GM21717 (cell line): ENCODE data around the gene NLK.
"Not testable (repeated sequence)": the region's sequence is repeated elsewhere in the genome, so short reads cannot be mapped to it uniquely, and the experiment has no call there.

ENCODE experiments used
- ATAC-seq: cut with Tn5 transposase; IDR thresholded peaks from one replicate; pipeline ENCODE4 v1.9.1; 2021; ENCODE audit warnings: mild to moderate bottlenecking, moderate library complexity; ENCODE audit not compliant: unreplicated experiment

Gene NLK

GRCh38 chr17:28187931-28188330, 145.5 kb downstream of the NLK start:
- no peak for ATAC-seq

- ATAC-seq, result no peak
Measured at GRCh38 chr17:28188841-28189263, 146.4 kb downstream of the NLK start.

- ATAC-seq, result no peak
Measured at GRCh38 chr17:28189667-28190066, 147.2 kb downstream of the NLK start.

GRCh38 chr17:28191018-28191417, 148.5 kb downstream of the NLK start:
- no peak for ATAC-seq

- ATAC-seq, result no peak
Measured at GRCh38 chr17:28193241-28193640, 150.8 kb downstream of the NLK start.

GRCh38 chr17:28194382-28194781, 151.9 kb downstream of the NLK start:
- ATAC-seq, result no peak

GRCh38 chr17:28196636-28197035, 154.2 kb downstream of the NLK start:
- ATAC-seq, result no peak

GRCh38 chr17:28199115-28199514, 156.6 kb downstream of the NLK start:
- ATAC-seq, result no peak

GRCh38 chr17:28199728-28200127, 157.3 kb downstream of the NLK start:
- no peak for ATAC-seq

GRCh38 chr17:28201315-28201714, 158.8 kb downstream of the NLK start:
- no peak for ATAC-seq

GRCh38 chr17:28204244-28204643, 161.8 kb downstream of the NLK start:
- ATAC-seq, result no peak

GRCh38 chr17:28204751-28205150, 162.3 kb downstream of the NLK start:
- no peak for ATAC-seq

GRCh38 chr17:28206292-28206691, 163.8 kb downstream of the NLK start:
- ATAC-seq, result no peak

- ATAC-seq, result no peak
Measured at GRCh38 chr17:28211811-28212210, 169.3 kb downstream of the NLK start.

- not testable (repeated sequence) for ATAC-seq
Measured at GRCh38 chr17:28213578-28213977, 171.1 kb downstream of the NLK start.

GRCh38 chr17:28216052-28216451, 173.6 kb downstream of the NLK start:
- no peak for ATAC-seq

GRCh38 chr17:28216528-28216927, 174.1 kb downstream of the NLK start:
- no peak for ATAC-seq

- ATAC-seq, result no peak
Measured at GRCh38 chr17:28219771-28220170, 177.3 kb downstream of the NLK start.

- no peak for ATAC-seq
Measured at GRCh38 chr17:28221751-28222414, 179.4 kb downstream of the NLK start.

GRCh38 chr17:28225271-28225670, 182.8 kb downstream of the NLK start:
- ATAC-seq, result no peak

GRCh38 chr17:28225867-28226266, 183.4 kb downstream of the NLK start:
- ATAC-seq, result no peak

GRCh38 chr17:28226563-28227315, 184.3 kb downstream of the NLK start:
- no peak for ATAC-seq
